ENCODE results near the gene CKAP5. TPM values are rescaled to one million over a fixed set of nuclear protein-coding genes. Genes with fewer than 3 reads are reported as not detected.

Gene CKAP5
- total RNA-seq, 2 donors from 2014 or later: 30.9 to 43.2 TPM

GRCh38 chr11:46747150-46747549 is 98.9 kb downstream of the CKAP5 start:
- no peak for DNase-seq (ENCODE audit: low spot score)
- Histone ChIP-seq H3K27me3 (no peaks in the 10 kb centered on the region), H3K36me3 (peaks cover 91% of the 10 kb centered on the region), H3K9me3 (no peaks in the 10 kb centered on the region), H3K4me1 (no peaks in the 10 kb centered on the region), H3K27ac (no peak overlapping the region), H3K4me3 (no peak overlapping the region)
- TF ChIP-seq CTCF (IDR thresholded peaks at IDR 0.05): no peak

GRCh38 chr11:46745995-46746394 is 100.1 kb downstream of the CKAP5 start:
- peaks cover 82% of the 10 kb centered on the region for H3K36me3 ChIP-seq
- no peaks in the 10 kb centered on the region for H3K9me3 ChIP-seq
- H3K27me3 ChIP-seq: no peaks in the 10 kb centered on the region
- H3K27ac ChIP-seq: no peak overlapping the region
- no peak overlapping the region for H3K4me3 ChIP-seq
- TF ChIP-seq CTCF (IDR thresholded peaks at IDR 0.05): no peak
- H3K4me1 ChIP-seq: no peaks in the 10 kb centered on the region
- DNase-seq (ENCODE audit: low spot score): no peak

GRCh38 chr11:46745328-46745727 is 100.8 kb downstream of the CKAP5 start:
- Histone ChIP-seq H3K9me3 (no peaks in the 10 kb centered on the region), H3K36me3 (peaks cover 75% of the 10 kb centered on the region), H3K27ac (no peak overlapping the region), H3K27me3 (no peaks in the 10 kb centered on the region), H3K4me1 (no peaks in the 10 kb centered on the region), H3K4me3 (no peak overlapping the region)
- no peak for TF ChIP-seq CTCF (IDR thresholded peaks at IDR 0.05)
- no peak for DNase-seq (ENCODE audit: low spot score)

GRCh38 chr11:46743693-46744339 is 102.3 kb downstream of the CKAP5 start:
- Histone ChIP-seq H3K36me3 (peaks cover 60% of the 10 kb centered on the region), H3K27ac (no peak overlapping the region), H3K9me3 (no peaks in the 10 kb centered on the region), H3K27me3 (no peaks in the 10 kb centered on the region), H3K4me1 (no peaks in the 10 kb centered on the region), H3K4me3 (no peak overlapping the region)
- no peak for DNase-seq (ENCODE audit: low spot score)
- no peak for TF ChIP-seq CTCF (IDR thresholded peaks at IDR 0.05)

GRCh38 chr11:46743043-46743442 is 103.0 kb downstream of the CKAP5 start:
- H3K4me1 ChIP-seq: no peaks in the 10 kb centered on the region
- H3K4me3 ChIP-seq: no peak overlapping the region
- no peak overlapping the region for H3K27ac ChIP-seq
- TF ChIP-seq CTCF (IDR thresholded peaks at IDR 0.05): no peak
- peaks cover 52% of the 10 kb centered on the region for H3K36me3 ChIP-seq
- H3K9me3 ChIP-seq: no peaks in the 10 kb centered on the region
- H3K27me3 ChIP-seq: no peaks in the 10 kb centered on the region
- peak; percentile 16 for DNase-seq (ENCODE audit: low spot score)
